Tibial artery (tissue), 4 donors: Measurements from ENCODE around the gene NLE1.
A peak's percentile ranks its signal among the peaks of the same experiment; 100 is the strongest.
"Not testable (repeated sequence)": the region's sequence is repeated elsewhere in the genome, so short reads cannot be mapped to it uniquely, and the experiment has no call there.

Experiments used
- DNase-seq, 2 donors: peaks; one replicate each; pipeline ENCODE4 v3.0.0-alpha.2; 2019
- H3K27ac ChIP-seq, 2 donors: fragments of 200-600 bp; sonication (generic) in 1 of 2; 1 replicate in 1 of 2; 2 replicates in 1 of 2; pipeline ENCODE4 v1.5.1; 2018 to 2019; ENCODE audit warnings: mild to moderate bottlenecking in 1 of 2
- H3K27me3 ChIP-seq, 2 donors: fragments of 200-600 bp; sonication (generic) in 1 of 2; one replicate each; pipeline versions ENCODE4 v1.5.1 to v1.6.0; 2016 to 2019
- H3K36me3 ChIP-seq, 3 donors: fragments of 200-600 bp; sonication (generic) in 2 of 3; one replicate each; pipeline ENCODE4 v1.5.1; 2016 to 2019; ENCODE audit warnings: mild to moderate bottlenecking in 2 of 3
- H3K4me1 ChIP-seq, 4 donors: fragments of 200-600 bp; sonication (generic) in 2 of 4; 1 replicate in 3 of 4; 2 replicates in 1 of 4; pipeline ENCODE4 v1.5.1; 2016 to 2019
- H3K4me3 ChIP-seq, 2 donors: fragments of 200-600 bp; sonication (generic) in 1 of 2; 1 replicate in 1 of 2; 2 replicates in 1 of 2; pipeline ENCODE4 v1.5.1; 2018 to 2019; ENCODE audit warnings: mild to moderate bottlenecking in 2 of 2
- H3K9me3 ChIP-seq, 3 donors: fragments of 200-600 bp; sonication (generic) in 1 of 3; one replicate each; pipeline ENCODE4 v1.5.1; 2016 to 2019
- intact Hi-C: fragments of 100-400 bp; cut with DNase I; formaldehyde crosslinking; loops from one replicate; pipeline ENCODE4 v1.15.0; 2023; ENCODE audit warnings: low total_unique reads
- TF ChIP-seq, protein P1 (sequence below), 2 experiments: fragments of 200-600 bp in 1 of 2; fragments of 450-650 bp in 1 of 2; IDR thresholded peaks; one replicate each; pipeline ENCODE4 v1.5.1; 2017 to 2019; ENCODE audit warnings: antibody characterized with exemption in 2 of 2, mild to moderate bottlenecking in 1 of 2, moderate library complexity in 1 of 2

NLE1 gene

DNA sequence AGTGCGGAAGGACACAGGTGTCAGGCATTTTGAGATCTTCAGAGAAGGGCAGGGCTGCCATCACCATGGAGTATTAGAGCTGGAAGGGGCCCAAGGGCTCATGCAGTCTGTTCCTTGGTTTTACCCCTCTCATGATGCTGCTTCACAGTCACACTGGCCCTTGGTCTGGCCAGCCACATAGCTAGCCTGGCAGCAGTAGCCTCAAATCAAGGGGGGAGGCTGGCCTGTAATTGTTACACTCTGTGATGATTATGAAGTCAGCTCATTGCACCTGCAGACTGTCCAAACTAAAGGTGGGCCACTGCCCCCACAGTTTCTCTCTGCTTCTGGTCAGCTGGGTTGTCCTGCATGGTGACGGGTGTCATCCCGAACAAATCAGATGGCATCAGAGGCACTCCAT is 20.8 kb downstream of the NLE1 start, which contains the start of gene FNDC8:
Gene FNDC8, plus strand, starts transcription at position 301 of the 400 bp plus-strand sequence. Its CDS starts 79 bp downstream, at position 380.
- no peak for DNase-seq

DNA sequence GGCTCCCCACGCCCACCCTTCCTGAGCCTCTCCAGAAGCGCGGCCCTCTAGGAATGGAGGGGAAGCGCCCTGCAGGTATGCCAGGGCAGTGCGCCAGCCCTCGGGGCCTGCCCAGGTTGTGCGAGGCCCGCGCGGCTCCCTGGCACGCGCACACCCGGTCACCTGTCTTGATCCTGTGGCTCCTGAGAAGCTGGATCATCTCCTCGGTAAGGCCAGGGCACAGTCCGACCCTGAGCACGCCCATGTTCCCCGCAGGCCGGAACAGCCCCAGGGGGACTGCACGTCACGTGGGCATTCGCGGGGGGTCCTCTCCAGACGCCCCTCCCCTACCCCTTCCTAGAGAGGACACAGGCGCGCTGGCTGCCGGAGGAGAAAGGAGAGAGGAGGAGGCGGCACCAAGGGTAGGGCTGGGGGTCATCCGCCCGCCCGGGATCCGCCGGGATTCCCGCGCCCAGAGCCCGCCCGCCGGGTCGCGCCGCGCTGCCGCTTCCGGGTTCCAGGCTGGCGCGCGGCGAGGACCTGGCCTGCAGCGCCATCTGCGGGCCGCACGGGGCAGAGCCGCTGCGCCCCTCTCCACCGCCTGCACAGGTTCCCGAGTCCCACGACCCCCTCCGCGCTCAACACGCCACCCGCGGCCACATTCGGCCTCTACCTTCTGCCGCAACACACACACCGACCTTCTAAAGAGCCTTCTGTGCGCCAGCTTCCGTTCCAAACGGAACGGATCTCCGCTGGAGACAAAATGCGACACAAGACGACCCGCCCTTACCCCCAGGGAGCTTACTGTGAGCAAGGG is 22.5 kb downstream of the NLE1 start, which contains the start of gene RAD51D:
Gene RAD51D, minus strand, starts transcription at position 491 of the 796 bp plus-strand sequence. Its CDS starts 247 bp downstream, at position 244.
- Histone ChIP-seq H3K27me3 (no peaks in the 10 kb centered on the region), H3K36me3 (no peaks in the 10 kb centered on the region), H3K4me1 (peaks cover 3 to 20% (median 13%) of the 10 kb centered on the region in 4 donors), H3K9me3 (no peaks in the 10 kb centered on the region), H3K27ac (peak within 1 kb of the TSS; percentile 61 to 71), H3K4me3 (peak within 1 kb of the TSS; percentile 66 to 73)
- TF ChIP-seq, protein P1, sequence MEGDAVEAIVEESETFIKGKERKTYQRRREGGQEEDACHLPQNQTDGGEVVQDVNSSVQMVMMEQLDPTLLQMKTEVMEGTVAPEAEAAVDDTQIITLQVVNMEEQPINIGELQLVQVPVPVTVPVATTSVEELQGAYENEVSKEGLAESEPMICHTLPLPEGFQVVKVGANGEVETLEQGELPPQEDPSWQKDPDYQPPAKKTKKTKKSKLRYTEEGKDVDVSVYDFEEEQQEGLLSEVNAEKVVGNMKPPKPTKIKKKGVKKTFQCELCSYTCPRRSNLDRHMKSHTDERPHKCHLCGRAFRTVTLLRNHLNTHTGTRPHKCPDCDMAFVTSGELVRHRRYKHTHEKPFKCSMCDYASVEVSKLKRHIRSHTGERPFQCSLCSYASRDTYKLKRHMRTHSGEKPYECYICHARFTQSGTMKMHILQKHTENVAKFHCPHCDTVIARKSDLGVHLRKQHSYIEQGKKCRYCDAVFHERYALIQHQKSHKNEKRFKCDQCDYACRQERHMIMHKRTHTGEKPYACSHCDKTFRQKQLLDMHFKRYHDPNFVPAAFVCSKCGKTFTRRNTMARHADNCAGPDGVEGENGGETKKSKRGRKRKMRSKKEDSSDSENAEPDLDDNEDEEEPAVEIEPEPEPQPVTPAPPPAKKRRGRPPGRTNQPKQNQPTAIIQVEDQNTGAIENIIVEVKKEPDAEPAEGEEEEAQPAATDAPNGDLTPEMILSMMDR (IDR thresholded peaks at IDR 0.05): peak; percentile 90 to 96
- peak; percentile 57 to 77 for DNase-seq
- intact Hi-C loops: loop anchor here (5.0 to 10.0 kb wide), 3 partner anchors 135 to 702 kb away; partner anchors contain the start of gene LIG3

More for the DNA sequence above, 20.8 kb downstream of the NLE1 start, which contains the start of gene FNDC8:
- no peak within 1 kb of the TSS for H3K4me3 ChIP-seq
- no peaks in the 10 kb centered on the region for H3K27me3 ChIP-seq
- no peaks in the 10 kb centered on the region for H3K36me3 ChIP-seq
- H3K4me1 ChIP-seq: peaks cover 3 to 20% (median 13%) of the 10 kb centered on the region in 4 donors
- H3K9me3 ChIP-seq: no peaks in the 10 kb centered on the region
- H3K27ac ChIP-seq: no peak within 1 kb of the TSS
- intact Hi-C loops: loop anchor here (5.0 kb wide), 2 partner anchors 579 to 704 kb away; no protein-coding TSS in a partner anchor
- TF ChIP-seq, protein P1 (IDR thresholded peaks at IDR 0.05): no peak

GRCh38 chr17:35117984-35118383 is 24.1 kb downstream of the NLE1 start:
- peaks cover 3 to 20% (median 13%) of the 10 kb centered on the region in 4 donors for H3K4me1 ChIP-seq
- intact Hi-C loops: loop anchor here (10.0 kb wide), 1 partner anchor 133 kb away; the partner anchor contains the start of gene LIG3
- H3K9me3 ChIP-seq: no peaks in the 10 kb centered on the region
- TF ChIP-seq, protein P1 (IDR thresholded peaks at IDR 0.05): no peak
- no peak for DNase-seq
- H3K27me3 ChIP-seq: no peaks in the 10 kb centered on the region
- peaks cover 0 to 4% (median 0%) of the 10 kb centered on the region in 3 donors for H3K36me3 ChIP-seq
- H3K27ac ChIP-seq: no peak overlapping the region
- no peak overlapping the region for H3K4me3 ChIP-seq

- H3K27ac ChIP-seq: no peak overlapping the region
- TF ChIP-seq, protein P1 (IDR thresholded peaks at IDR 0.05): no peak
- no peaks in the 10 kb centered on the region for H3K27me3 ChIP-seq
- peaks cover 3 to 20% (median 13%) of the 10 kb centered on the region in 4 donors for H3K4me1 ChIP-seq
- H3K4me3 ChIP-seq: no peak overlapping the region
- peaks cover 0 to 4% (median 0%) of the 10 kb centered on the region in 3 donors for H3K36me3 ChIP-seq
- intact Hi-C loops: loop anchor here (10.0 kb wide), 1 partner anchor 132 kb away; the partner anchor contains the start of gene LIG3
- no peak for DNase-seq
- no peaks in the 10 kb centered on the region for H3K9me3 ChIP-seq
Observed at GRCh38 chr17:35116845-35117244, 25.3 kb downstream of the NLE1 start.

DNA sequence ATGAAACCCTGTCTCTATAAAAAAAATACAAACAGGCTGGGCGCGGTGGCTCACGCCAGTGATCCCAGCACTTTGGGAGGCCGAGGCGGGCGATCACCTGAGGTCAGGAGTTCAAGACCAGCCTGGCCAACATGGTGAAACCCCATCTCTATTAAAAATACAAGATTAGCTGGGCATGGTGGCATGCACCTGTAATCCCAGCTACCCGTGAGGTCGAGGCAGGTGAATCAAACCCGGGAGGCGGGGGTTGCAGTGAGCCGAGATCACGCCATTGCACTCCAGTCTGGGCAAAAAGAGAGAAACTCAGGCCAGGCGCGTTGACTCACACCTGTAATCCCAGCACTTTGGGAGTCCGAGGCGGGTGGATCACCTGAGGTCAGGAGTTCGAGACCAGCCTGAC is 31.3 kb downstream of the NLE1 start:
- H3K4me3 ChIP-seq, H3K27ac ChIP-seq, H3K9me3 ChIP-seq, H3K27me3 ChIP-seq, H3K4me1 ChIP-seq: not testable (repeated sequence)
- intact Hi-C loops: loop anchor here (10.0 kb wide), 1 partner anchor 126 kb away; the partner anchor contains the start of gene LIG3
- H3K36me3 ChIP-seq: peaks cover 6 to 15% (median 9%) of the 10 kb centered on the region in 3 donors
- peak in 1 of 2 donors; percentile 25 for DNase-seq
